ENCODE measurements around the gene TCF7L1.
"Not testable (repeated sequence)": the region's sequence is repeated elsewhere in the genome, so short reads cannot be mapped to it uniquely, and the experiment has no call there.

Gene TCF7L1

GRCh38 chr2:85329181-85329651 lies 196.0 kb downstream of the TCF7L1 start:
- in situ Hi-C loops (cut with HindIII; ENCODE audit: low sequenced_read_pairs): no loop called here
- DNase-seq (ENCODE audit: low read depth, low spot score): no peak
- TF ChIP-seq CTCF (IDR thresholded peaks at IDR 0.05; ENCODE audit: low read depth, low read length): no peak
- H3K4me3 ChIP-seq (ENCODE audit: low read depth, low read length): no peak overlapping the region

- DNase-seq (ENCODE audit: low read depth, low spot score); in situ Hi-C loops (cut with HindIII; ENCODE audit: low sequenced_read_pairs); H3K4me3 ChIP-seq (ENCODE audit: low read depth, low read length): not testable (repeated sequence)
Observed at GRCh38 chr2:85329701-85330100, 196.5 kb downstream of the TCF7L1 start.

GRCh38 chr2:85330839-85331636 lies 197.8 kb downstream of the TCF7L1 start:
- no peak for DNase-seq (ENCODE audit: low read depth, low spot score)
- no peak for TF ChIP-seq CTCF (IDR thresholded peaks at IDR 0.05; ENCODE audit: low read depth, low read length)

GRCh38 chr2:85333877-85334276 lies 200.7 kb downstream of the TCF7L1 start:
- in situ Hi-C loops (cut with HindIII; ENCODE audit: low sequenced_read_pairs); DNase-seq (ENCODE audit: low read depth, low spot score); H3K4me3 ChIP-seq (ENCODE audit: low read depth, low read length): not testable (repeated sequence)

More at GRCh38 chr2:85330839-85331636, 197.8 kb downstream of the TCF7L1 start:
- in situ Hi-C loops (cut with HindIII; ENCODE audit: low sequenced_read_pairs): no loop called here
- no peak overlapping the region for H3K4me3 ChIP-seq (ENCODE audit: low read depth, low read length)

GRCh38 chr2:85334928-85335327 lies 201.7 kb downstream of the TCF7L1 start:
- no peak for TF ChIP-seq CTCF (IDR thresholded peaks at IDR 0.05; ENCODE audit: low read depth, low read length)
- H3K4me3 ChIP-seq (ENCODE audit: low read depth, low read length): no peak overlapping the region
- in situ Hi-C loops (cut with HindIII; ENCODE audit: low sequenced_read_pairs): no loop called here
- DNase-seq (ENCODE audit: low read depth, low spot score): no peak

GRCh38 chr2:85340034-85340892 lies 207.1 kb downstream of the TCF7L1 start:
- in situ Hi-C loops (cut with HindIII; ENCODE audit: low sequenced_read_pairs): no loop called here
- no peak for TF ChIP-seq CTCF (IDR thresholded peaks at IDR 0.05; ENCODE audit: low read depth, low read length)
- H3K4me3 ChIP-seq (ENCODE audit: low read depth, low read length): no peak overlapping the region
- no peak for DNase-seq (ENCODE audit: low read depth, low spot score)

GRCh38 chr2:85341269-85342029 lies 208.3 kb downstream of the TCF7L1 start:
- in situ Hi-C loops (cut with HindIII; ENCODE audit: low sequenced_read_pairs): no loop called here
- no peak overlapping the region for H3K4me3 ChIP-seq (ENCODE audit: low read depth, low read length)
- no peak for TF ChIP-seq CTCF (IDR thresholded peaks at IDR 0.05; ENCODE audit: low read depth, low read length)
- no peak for DNase-seq (ENCODE audit: low read depth, low spot score)
